ENCODE measurements around the gene MPIG6B. TPM values are rescaled to one million over a fixed set of nuclear protein-coding genes. Genes with fewer than 3 reads are reported as not detected.

The MPIG6B gene
- total and polyA plus RNA-seq, 12 donors = 0.11 to 0.97 (median 0.27) TPM; not detected in 3

GRCh38 chr6:31711233-31711632, 11.9 kb upstream of the MPIG6B start:
- peak in 1 of 8 donors; percentile 9 for ATAC-seq
- no peak overlapping the region for H3K4me3 ChIP-seq
- H3K27me3 ChIP-seq = peaks cover 0 to 5% (median 0%) of the 10 kb centered on the region in 7 donors
- no peak for TF ChIP-seq CTCF (IDR thresholded peaks at IDR 0.05)
- DNase-seq = no peak
- 52 to 56% methylated on average over 8 of the region's 8 CpGs for WGBS, 2 donors
- H3K27ac ChIP-seq = no peak overlapping the region
- H3K36me3 ChIP-seq = no peaks in the 10 kb centered on the region
- H3K9me3 ChIP-seq = no peaks in the 10 kb centered on the region
- intact Hi-C loops (cut with DNase I) = no loop called here
- peaks cover 0 to 10% (median 0%) of the 10 kb centered on the region in 9 donors for H3K4me1 ChIP-seq

GRCh38 chr6:31712296-31712695, 10.9 kb upstream of the MPIG6B start:
- intact Hi-C loops (cut with DNase I) = no loop called here
- H3K27ac ChIP-seq = no peak overlapping the region
- H3K36me3 ChIP-seq = no peaks in the 10 kb centered on the region
- H3K27me3 ChIP-seq = peaks cover 0 to 5% (median 0%) of the 10 kb centered on the region in 7 donors
- ATAC-seq = peak in 7 of 8 donors; percentile 48 to 75 (median 65)
- DNase-seq = peak; percentile 15 to 29
- no peaks in the 10 kb centered on the region for H3K9me3 ChIP-seq
- 81 to 84% methylated on average over 8 of the region's 8 CpGs for WGBS, 2 donors
- H3K4me1 ChIP-seq = peaks cover 0 to 10% (median 0%) of the 10 kb centered on the region in 9 donors
- H3K4me3 ChIP-seq = no peak overlapping the region
- TF ChIP-seq CTCF (IDR thresholded peaks at IDR 0.05) = peak in 7 of 9 donors; percentile 17 to 39 (median 24)

GRCh38 chr6:31713465-31713864, 9.7 kb upstream of the MPIG6B start:
- no peak for TF ChIP-seq CTCF (IDR thresholded peaks at IDR 0.05)
- H3K27me3 ChIP-seq = peaks cover 0 to 5% (median 0%) of the 10 kb centered on the region in 7 donors
- peaks cover 0 to 10% (median 0%) of the 10 kb centered on the region in 9 donors for H3K4me1 ChIP-seq
- H3K4me3 ChIP-seq = no peak overlapping the region
- no peak for ATAC-seq
- no peak for DNase-seq
- no peak overlapping the region for H3K27ac ChIP-seq
- H3K9me3 ChIP-seq = no peaks in the 10 kb centered on the region
- intact Hi-C loops (cut with DNase I) = no loop called here
- 68 to 72% methylated on average over 4 of the region's 4 CpGs for WGBS, 2 donors
- H3K36me3 ChIP-seq = no peaks in the 10 kb centered on the region

GRCh38 chr6:31713991-31714684, 9.0 kb upstream of the MPIG6B start:
- ATAC-seq (no peak), DNase-seq (no peak)
- Histone ChIP-seq H3K36me3 (no peaks in the 10 kb centered on the region), H3K9me3 (no peaks in the 10 kb centered on the region), H3K27ac (no peak overlapping the region), H3K27me3 (peaks cover 0 to 5% (median 0%) of the 10 kb centered on the region in 7 donors), H3K4me1 (peaks cover 0 to 10% (median 0%) of the 10 kb centered on the region in 9 donors), H3K4me3 (no peak overlapping the region)
- intact Hi-C loops (cut with DNase I) = no loop called here
- 53 to 57% methylated on average over 4 to 5 of the region's 5 CpGs for WGBS, 2 donors
- no peak for TF ChIP-seq CTCF (IDR thresholded peaks at IDR 0.05)

Data from heart right ventricle (tissue), 16 donors.